Smooth muscle cell (in vitro differentiated cells): ENCODE results near the gene HMCN1. TPM values are rescaled to one million over a fixed set of nuclear protein-coding genes. Genes with fewer than 3 reads are reported as not detected.
A peak's percentile ranks its signal among the peaks of the same experiment; 100 is the strongest.

Experiments used
- DNase-seq: peaks from one replicate; lab custom pipeline; 2025; ENCODE audit not compliant: unreplicated experiment; lab: John Stamatoyannopoulos, UW
- H2AFZ ChIP-seq: fragments of 200-600 bp; sonication (generic); 2 replicates; pipeline ENCODE4 v1.6.0; 2016; ENCODE audit warnings: antibody characterized with exemption, low read depth, mild to moderate bottlenecking
- H3F3A ChIP-seq: fragments of 200-600 bp; sonication (generic); 2 replicates; pipeline ENCODE4 v1.6.0; 2017; ENCODE audit warnings: antibody characterized with exemption, low read depth
- H3K27ac ChIP-seq: fragments of 200-600 bp; sonication (generic); 2 replicates; pipeline ENCODE4 v1.5.1; 2016; ENCODE audit warnings: low read depth, mild to moderate bottlenecking
- H3K27me3 ChIP-seq: fragments of 200-600 bp; sonication (generic); 2 replicates; pipeline ENCODE4 v1.6.1; 2016; ENCODE audit warnings: low read depth, mild to moderate bottlenecking
- H3K36me3 ChIP-seq: fragments of 200-600 bp; sonication (generic); 2 replicates; pipeline ENCODE4 v1.5.1; 2016; ENCODE audit warnings: low read depth
- H3K4me1 ChIP-seq: fragments of 200-600 bp; sonication (generic); 2 replicates; pipeline ENCODE4 v1.5.1; 2016; ENCODE audit warnings: low read depth
- H3K4me2 ChIP-seq: fragments of 200-600 bp; sonication (generic); 2 replicates; pipeline ENCODE4 v1.6.0; 2016; ENCODE audit warnings: mild to moderate bottlenecking
- H3K4me3 ChIP-seq: fragments of 200-600 bp; sonication (generic); 2 replicates; pipeline ENCODE4 v1.5.1; 2016; ENCODE audit warnings: mild to moderate bottlenecking
- H3K79me2 ChIP-seq: fragments of 200-600 bp; sonication (generic); 2 replicates; pipeline ENCODE4 v1.6.0; 2016; ENCODE audit warnings: low read depth, mild to moderate bottlenecking
- H3K9ac ChIP-seq: fragments of 200-600 bp; sonication (generic); 2 replicates; pipeline ENCODE4 v1.6.0; 2016; ENCODE audit warnings: low read depth
- H3K9me3 ChIP-seq: fragments of 200-600 bp; sonication (generic); replicated peaks from 2 replicates; pipeline ENCODE4 v1.5.1; 2016; ENCODE audit warnings: low read depth
- H4K20me1 ChIP-seq: fragments of 200-600 bp; sonication (generic); 2 replicates; pipeline ENCODE4 v1.6.0; 2016; ENCODE audit warnings: low read depth
- WGBS: methylation state at CpG from one replicate; pipeline ENCODE4 v1.1.7; 2016; ENCODE audit warnings: low lambda C conversion rate; 5-methylcytosine and 5-hydroxymethylcytosine counted together
- polyA plus RNA-seq: library from polyadenylated mRNA; unstranded; fragments of >200 nt; fragmentation: Nextera tagmentation; extraction: Ambion mirVana; gene quantifications from 2 replicates; pipeline ENCODE4 v1.2.1, GENCODE V29; 2016
- total RNA-seq: library from RNA; depleted of rRNA; stranded (reverse); fragments of >200 nt; gene quantifications from 2 replicates; pipeline ENCODE4 v1.2.3, GENCODE V29; 2014
- TF ChIP-seq, protein P1 (sequence below): fragments of 200-600 bp; sonication (generic); IDR thresholded peaks from 2 replicates; pipeline ENCODE4 v1.5.1; 2017; ENCODE audit warnings: borderline replicate concordance, mild to moderate bottlenecking, antibody characterized with exemption; ENCODE audit not compliant: insufficient read depth, poor library complexity, severe bottlenecking

HMCN1 gene
- total and polyA plus RNA-seq, 2 experiments from 2014 or later: 18.9 to 118 TPM

DNA sequence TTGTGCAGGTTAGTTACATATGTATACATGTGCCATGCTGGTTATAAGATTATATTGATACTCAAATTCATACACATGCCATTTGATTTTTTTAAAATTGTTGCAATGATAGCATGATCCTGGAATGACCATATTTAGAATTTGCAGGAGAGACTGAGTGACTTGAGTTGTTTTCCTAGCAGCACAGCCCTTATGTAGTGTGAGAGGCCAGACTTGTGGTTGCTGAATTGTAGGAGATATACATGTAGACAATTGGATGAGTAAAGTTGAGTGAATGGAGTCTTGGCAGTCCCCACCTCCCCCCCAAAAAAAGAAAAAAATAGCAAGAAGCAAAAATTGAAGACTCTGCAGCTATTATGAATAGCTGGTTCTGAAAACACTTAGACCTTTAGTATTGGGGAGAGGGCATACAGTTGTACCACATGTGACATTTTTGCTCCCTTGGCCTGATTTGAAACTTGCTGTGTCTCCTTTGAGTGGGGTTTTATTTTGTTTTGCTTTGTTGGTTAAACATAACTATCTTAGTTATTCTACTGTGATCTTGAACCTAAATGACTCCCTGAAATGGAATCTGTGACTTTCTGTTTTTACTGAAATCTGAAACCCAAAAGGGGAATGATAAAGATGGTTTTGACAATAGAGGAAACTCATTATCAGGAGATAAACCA, 280.3 kb downstream of the HMCN1 start:
- no peak overlapping the region for H2AFZ ChIP-seq
- H3K79me2 ChIP-seq: no peaks in the 10 kb centered on the region
- H3K9ac ChIP-seq: no peak overlapping the region
- H4K20me1 ChIP-seq: no peaks in the 10 kb centered on the region
- H3K9me3 ChIP-seq: no peaks in the 10 kb centered on the region
- peak overlapping the region; percentile 48 for H3K27ac ChIP-seq
- TF ChIP-seq, protein P1, sequence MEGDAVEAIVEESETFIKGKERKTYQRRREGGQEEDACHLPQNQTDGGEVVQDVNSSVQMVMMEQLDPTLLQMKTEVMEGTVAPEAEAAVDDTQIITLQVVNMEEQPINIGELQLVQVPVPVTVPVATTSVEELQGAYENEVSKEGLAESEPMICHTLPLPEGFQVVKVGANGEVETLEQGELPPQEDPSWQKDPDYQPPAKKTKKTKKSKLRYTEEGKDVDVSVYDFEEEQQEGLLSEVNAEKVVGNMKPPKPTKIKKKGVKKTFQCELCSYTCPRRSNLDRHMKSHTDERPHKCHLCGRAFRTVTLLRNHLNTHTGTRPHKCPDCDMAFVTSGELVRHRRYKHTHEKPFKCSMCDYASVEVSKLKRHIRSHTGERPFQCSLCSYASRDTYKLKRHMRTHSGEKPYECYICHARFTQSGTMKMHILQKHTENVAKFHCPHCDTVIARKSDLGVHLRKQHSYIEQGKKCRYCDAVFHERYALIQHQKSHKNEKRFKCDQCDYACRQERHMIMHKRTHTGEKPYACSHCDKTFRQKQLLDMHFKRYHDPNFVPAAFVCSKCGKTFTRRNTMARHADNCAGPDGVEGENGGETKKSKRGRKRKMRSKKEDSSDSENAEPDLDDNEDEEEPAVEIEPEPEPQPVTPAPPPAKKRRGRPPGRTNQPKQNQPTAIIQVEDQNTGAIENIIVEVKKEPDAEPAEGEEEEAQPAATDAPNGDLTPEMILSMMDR: no peak
- no peaks in the 10 kb centered on the region for H3K27me3 ChIP-seq
- H3K4me1 ChIP-seq: no peaks in the 10 kb centered on the region
- no peak for DNase-seq
- H3K36me3 ChIP-seq: peaks cover 3% of the 10 kb centered on the region
- peak overlapping the region; percentile 36 for H3K4me2 ChIP-seq
- H3K4me3 ChIP-seq: no peak overlapping the region
- no peaks in the 10 kb centered on the region for H3F3A ChIP-seq

- TF ChIP-seq, protein P1: no peak
- no peak overlapping the region for H3K4me2 ChIP-seq
- H3K4me1 ChIP-seq: no peaks in the 10 kb centered on the region
- no peaks in the 10 kb centered on the region for H3F3A ChIP-seq
- no peak for DNase-seq
- H3K4me3 ChIP-seq: no peak overlapping the region
- H3K27me3 ChIP-seq: no peaks in the 10 kb centered on the region
- no peak overlapping the region for H3K27ac ChIP-seq
- no peaks in the 10 kb centered on the region for H3K79me2 ChIP-seq
- no peaks in the 10 kb centered on the region for H3K9me3 ChIP-seq
- no peaks in the 10 kb centered on the region for H4K20me1 ChIP-seq
- H3K9ac ChIP-seq: no peak overlapping the region
- peaks cover 3% of the 10 kb centered on the region for H3K36me3 ChIP-seq
- no peak overlapping the region for H2AFZ ChIP-seq
Observed at GRCh38 chr1:186016856-186017255, 282.7 kb downstream of the HMCN1 start.

DNA sequence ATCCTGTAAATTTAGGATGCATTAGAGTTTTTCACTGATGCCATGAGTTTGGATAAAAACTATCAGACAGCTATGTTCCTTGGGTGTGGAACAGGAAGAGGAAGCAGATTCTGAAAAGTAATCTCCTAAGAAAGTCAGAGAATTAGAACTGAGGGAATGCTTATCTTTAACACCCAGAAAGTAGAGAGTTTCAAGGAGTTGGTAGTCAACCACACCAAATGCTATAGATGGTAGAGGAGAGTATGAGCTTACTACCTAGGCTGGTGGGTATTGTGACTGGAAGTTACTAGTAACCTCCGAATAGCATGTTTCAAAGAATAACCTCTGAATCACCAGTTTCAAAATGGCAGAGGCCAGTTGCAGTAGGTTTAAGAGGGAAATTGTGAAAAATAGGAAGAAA, 288.0 kb downstream of the HMCN1 start:
- Histone ChIP-seq H3K79me2 (no peaks in the 10 kb centered on the region), H3F3A (no peaks in the 10 kb centered on the region), H2AFZ (no peak overlapping the region), H3K27me3 (no peaks in the 10 kb centered on the region), H3K4me1 (no peaks in the 10 kb centered on the region), H3K4me3 (no peak overlapping the region), H3K9me3 (no peaks in the 10 kb centered on the region), H3K9ac (no peak overlapping the region), H3K36me3 (peaks cover 6% of the 10 kb centered on the region), H3K4me2 (no peak overlapping the region), H3K27ac (no peak overlapping the region), H4K20me1 (no peaks in the 10 kb centered on the region)
- TF ChIP-seq, protein P1: no peak
- DNase-seq: no peak
- WGBS: 86% methylated on average over 1 of the region's 1 CpG

- H4K20me1 ChIP-seq: no peaks in the 10 kb centered on the region
- H3K4me3 ChIP-seq: no peak overlapping the region
- peaks cover 7% of the 10 kb centered on the region for H3K9me3 ChIP-seq
- no peaks in the 10 kb centered on the region for H3K4me1 ChIP-seq
- 91% methylated on average over 1 of the region's 1 CpG for WGBS
- DNase-seq: no peak
- H3K36me3 ChIP-seq: peaks cover 28% of the 10 kb centered on the region
- no peak overlapping the region for H3K9ac ChIP-seq
- TF ChIP-seq, protein P1: no peak
- no peaks in the 10 kb centered on the region for H3F3A ChIP-seq
- no peak overlapping the region for H3K27ac ChIP-seq
- no peak overlapping the region for H2AFZ ChIP-seq
- H3K27me3 ChIP-seq: no peaks in the 10 kb centered on the region
- H3K4me2 ChIP-seq: no peak overlapping the region
- no peaks in the 10 kb centered on the region for H3K79me2 ChIP-seq
Observed at GRCh38 chr1:186026946-186027345, 292.8 kb downstream of the HMCN1 start.
